DMS153 treated with DMSO at 0.1 percent for 48 hours (cell line): Measurements from ENCODE around the gene ZNF398.
"Not testable (repeated sequence)": the region's sequence is repeated elsewhere in the genome, so short reads cannot be mapped to it uniquely, and the experiment has no call there.

ENCODE experiments used
- DNase-seq: peaks from one replicate; lab custom pipeline; 2025; ENCODE audit not compliant: unreplicated experiment; lab: John Stamatoyannopoulos, UW

Gene ZNF398

GRCh38 chr7:149223761-149224160 lies 76.5 kb downstream of the ZNF398 start:
- DNase-seq, result no peak

- no peak for DNase-seq
Measured at GRCh38 chr7:149224352-149224751, 77.1 kb downstream of the ZNF398 start.

DNA sequence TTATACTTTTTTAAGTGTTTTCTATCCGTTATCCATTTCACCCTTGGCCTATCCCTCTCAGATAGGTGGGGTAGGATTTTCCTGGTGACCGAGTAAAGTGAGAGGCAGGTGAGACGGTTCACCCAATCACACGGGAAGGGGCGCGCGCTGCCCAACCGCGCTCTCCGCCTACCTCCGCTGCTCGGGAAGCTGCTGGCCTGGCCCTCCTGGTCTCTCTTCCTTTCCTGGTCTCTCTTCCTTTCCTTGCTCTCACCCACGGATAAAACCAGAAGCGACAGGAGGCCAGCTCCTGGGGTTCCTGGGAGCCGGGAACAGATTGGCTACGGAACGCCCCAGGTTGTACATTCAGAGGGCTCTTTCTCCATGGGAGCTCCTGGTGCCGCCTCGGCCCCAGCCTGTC lies 77.9 kb downstream of the ZNF398 start:
- no peak for DNase-seq

DNA sequence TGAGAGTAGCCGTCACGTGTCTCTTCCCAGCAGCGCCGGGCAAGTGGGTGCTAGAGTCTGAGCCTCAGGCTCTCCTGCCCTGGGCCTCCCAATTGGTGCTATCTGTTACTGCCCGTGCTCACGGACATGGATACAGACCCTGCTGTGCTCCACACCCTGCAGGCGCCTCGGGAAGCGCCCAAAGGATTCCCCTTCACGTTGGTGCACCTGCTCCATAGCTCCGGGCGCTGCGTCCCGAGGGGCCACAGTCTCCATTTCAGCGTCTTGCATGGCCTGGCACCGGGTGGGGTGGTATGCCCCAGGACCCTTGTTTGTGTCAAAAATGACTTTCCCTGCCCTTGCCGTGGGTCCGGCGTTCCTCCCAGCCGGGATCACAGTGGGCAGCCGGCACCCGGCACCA lies 78.4 kb downstream of the ZNF398 start:
- no peak for DNase-seq

DNA sequence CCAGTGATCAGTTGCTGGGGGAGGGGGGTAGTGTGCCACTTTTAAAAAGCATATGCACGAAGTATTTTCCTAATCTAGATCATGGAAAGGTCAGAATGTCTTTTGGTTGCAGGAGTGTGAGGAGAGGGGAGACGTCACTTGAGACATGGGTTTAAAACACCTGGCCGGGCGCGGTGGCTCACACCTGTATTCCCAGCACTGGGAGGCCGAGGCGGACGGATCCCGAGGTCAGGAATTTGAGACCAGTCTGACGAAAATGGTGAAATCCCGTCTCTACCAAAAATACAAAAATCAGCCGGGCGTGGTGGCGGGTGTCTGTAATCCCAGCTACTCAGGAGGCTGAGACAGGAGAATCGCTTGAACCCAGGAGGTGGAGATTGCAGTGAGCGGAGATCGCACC lies 79.1 kb downstream of the ZNF398 start:
- DNase-seq, result not testable (repeated sequence)

- no peak for DNase-seq
Measured at GRCh38 chr7:149226840-149227494, 79.7 kb downstream of the ZNF398 start.

GRCh38 chr7:149228831-149229471 lies 81.7 kb downstream of the ZNF398 start:
- no peak for DNase-seq

DNA sequence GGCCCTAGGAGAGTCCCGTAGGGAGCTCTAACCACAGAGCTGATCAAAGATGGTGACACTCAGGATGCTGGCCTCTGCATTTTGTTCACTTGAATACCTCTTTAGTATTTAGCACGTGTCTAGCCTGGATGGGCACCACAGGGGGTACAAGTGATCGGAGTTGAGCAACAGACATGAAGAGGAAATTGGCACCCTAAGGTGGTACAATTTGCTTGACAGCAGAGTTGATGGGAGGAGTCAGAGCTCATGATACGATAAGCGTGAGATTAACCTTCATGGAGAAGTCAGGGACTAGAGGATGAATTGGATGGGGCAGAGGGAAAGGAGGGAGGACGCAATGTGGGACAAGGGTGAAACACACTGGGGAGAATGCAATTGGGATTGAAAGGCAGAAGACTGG lies 82.3 kb downstream of the ZNF398 start:
- no peak for DNase-seq

- no peak for DNase-seq
Measured at GRCh38 chr7:149232362-149232761, 85.1 kb downstream of the ZNF398 start.
